NCI-H2029 (cell line): ENCODE measurements around the gene SCFD2.
"Not testable (repeated sequence)": the region's sequence is repeated elsewhere in the genome, so short reads cannot be mapped to it uniquely, and the experiment has no call there.

ENCODE experiments used
- DNase-seq: peaks from one replicate; lab custom pipeline; 2025; lab: John Stamatoyannopoulos, UW

SCFD2 gene

GRCh38 chr4:53189011-53189410, 176.8 kb downstream of the SCFD2 start:
- DNase-seq: no peak

- peak; percentile 41 for DNase-seq
These were observed 179.0 kb downstream of the SCFD2 start for GRCh38 chr4:53186714-53187358.

- no peak for DNase-seq
These were observed 179.8 kb downstream of the SCFD2 start for GRCh38 chr4:53185869-53186585.

GRCh38 chr4:53183754-53184153, 182.1 kb downstream of the SCFD2 start:
- no peak for DNase-seq

- DNase-seq: not testable (repeated sequence)
These were observed 188.1 kb downstream of the SCFD2 start for GRCh38 chr4:53177751-53178150.

- DNase-seq: no peak
These were observed 190.2 kb downstream of the SCFD2 start for GRCh38 chr4:53175640-53176039.

- no peak for DNase-seq
These were observed 191.0 kb downstream of the SCFD2 start for GRCh38 chr4:53174823-53175222.

- DNase-seq: no peak
These were observed 192.3 kb downstream of the SCFD2 start for GRCh38 chr4:53173576-53173975.

GRCh38 chr4:53171797-53172196, 194.1 kb downstream of the SCFD2 start:
- DNase-seq: no peak

GRCh38 chr4:53169695-53170617, 195.9 kb downstream of the SCFD2 start:
- DNase-seq: no peak

GRCh38 chr4:53168228-53168627, 197.6 kb downstream of the SCFD2 start:
- DNase-seq: no peak

- DNase-seq: no peak
These were observed 202.9 kb downstream of the SCFD2 start for GRCh38 chr4:53162969-53163368.

- no peak for DNase-seq
These were observed 204.0 kb downstream of the SCFD2 start for GRCh38 chr4:53161787-53162433.

- DNase-seq: no peak
These were observed 204.6 kb downstream of the SCFD2 start for GRCh38 chr4:53161051-53161786.

GRCh38 chr4:53156896-53157295, 209.0 kb downstream of the SCFD2 start:
- DNase-seq: no peak

GRCh38 chr4:53152467-53152866, 213.4 kb downstream of the SCFD2 start:
- no peak for DNase-seq

GRCh38 chr4:53151489-53151788, 214.4 kb downstream of the SCFD2 start:
- DNase-seq: no peak

- no peak for DNase-seq
These were observed 215.0 kb downstream of the SCFD2 start for GRCh38 chr4:53150631-53151488.

GRCh38 chr4:53147711-53148110, 218.2 kb downstream of the SCFD2 start:
- no peak for DNase-seq

- DNase-seq: no peak
These were observed 218.7 kb downstream of the SCFD2 start for GRCh38 chr4:53147197-53147596.

- DNase-seq: no peak
These were observed 224.6 kb downstream of the SCFD2 start for GRCh38 chr4:53141308-53141707.
